HEK293 (cell line): Measurements from ENCODE around the gene MOK.
A peak's percentile ranks its signal among the peaks of the same experiment; 100 is the strongest.

Experiments used
- CTCF ChIA-PET: fragments of 350-600 bp; formaldehyde crosslinking; extraction: SDS; loops from one replicate; lab custom pipeline; 2021; ENCODE audit warnings: antibody characterized with exemption; lab: Yijun Ruan, JAX
- POLR2A ChIA-PET: fragments of 300-600 bp; formaldehyde crosslinking; extraction: SDS; loops from one replicate; lab custom pipeline; 2020; ENCODE audit warnings: antibody characterized with exemption, inconsistent platforms; lab: Yijun Ruan, JAX
- H3K27ac ChIP-seq: fragments of 200-500 bp; sonication (Bioruptor generic); 2 replicates; pipeline ENCODE4 v1.5.1; 2014; ENCODE audit warnings: low read depth, low read length, control low read depth, inconsistent platforms; ENCODE audit errors: extremely low read depth
- H3K36me3 ChIP-seq, 2 experiments: fragments of 200-500 bp in 1 of 2; sonication (Bioruptor generic) in 1 of 2; 1 replicate in 1 of 2; 2 replicates in 1 of 2; pipeline ENCODE4 v1.5.1; 2014 to 2017; ENCODE audit warnings: inconsistent platforms in 2 of 2, low read length in 2 of 2; ENCODE audit not compliant: control insufficient read depth in 2 of 2, insufficient read depth in 1 of 2
- H3K4me1 ChIP-seq: fragments of 200-500 bp; sonication (Bioruptor generic); 2 replicates; pipeline ENCODE4 v1.5.1; 2014; ENCODE audit warnings: mild to moderate bottlenecking, low read length, inconsistent platforms; ENCODE audit not compliant: control insufficient read depth, insufficient read depth
- H3K4me3 ChIP-seq: 2 replicates; pipeline ENCODE4 v1.5.1; 2011; ENCODE audit warnings: low read depth, mild to moderate bottlenecking, control low read depth, low read length, moderate library complexity
- H3K9me3 ChIP-seq: fragments of 200-500 bp; sonication (Bioruptor generic); 2 replicates; pipeline ENCODE4 v1.5.1; 2014; ENCODE audit warnings: low read depth, low read length, inconsistent platforms; ENCODE audit not compliant: control insufficient read depth, insufficient read depth
- BCL6B ChIP-seq: fragments of 450-650 bp; formaldehyde crosslinking; IDR thresholded peaks from 2 replicates; pipeline ENCODE4 v1.5.1; 2017; ENCODE audit warnings: missing biosample characterization, missing genetic modification characterization
- FEZF1 ChIP-seq: fragments of 450-650 bp; formaldehyde crosslinking; IDR thresholded peaks from 2 replicates; pipeline ENCODE4 v1.5.1; 2016; ENCODE audit warnings: missing biosample characterization, missing genetic modification characterization
- GLIS1 ChIP-seq: fragments of 450-650 bp; formaldehyde crosslinking; IDR thresholded peaks from 2 replicates; pipeline ENCODE4 v1.5.1; 2016; ENCODE audit warnings: missing biosample characterization, missing genetic modification characterization
- PRDM2 ChIP-seq: fragments of 450-650 bp; formaldehyde crosslinking; IDR thresholded peaks from 2 replicates; pipeline ENCODE4 v1.5.1; 2016; ENCODE audit warnings: missing biosample characterization, missing genetic modification characterization, borderline replicate concordance
- PRDM6 ChIP-seq: fragments of 450-650 bp; formaldehyde crosslinking; IDR thresholded peaks from 2 replicates; pipeline ENCODE4 v1.5.1; 2017; ENCODE audit warnings: missing biosample characterization, missing genetic modification characterization
- TRIM28 ChIP-seq: IDR thresholded peaks from 2 replicates; pipeline ENCODE4 v1.6.1; 2011; ENCODE audit warnings: low read length, control low read depth, borderline replicate concordance
- ZNF140 ChIP-seq: fragments of 450-650 bp; formaldehyde crosslinking; IDR thresholded peaks from 2 replicates; pipeline ENCODE4 v1.5.1; 2016; ENCODE audit warnings: missing biosample characterization, missing genetic modification characterization
- ZNF146 ChIP-seq: fragments of 450-650 bp; formaldehyde crosslinking; IDR thresholded peaks from 2 replicates; pipeline ENCODE4 v1.5.1; 2016; ENCODE audit warnings: missing biosample characterization, missing genetic modification characterization
- ZNF16 ChIP-seq: fragments of 450-650 bp; formaldehyde crosslinking; IDR thresholded peaks from 2 replicates; pipeline ENCODE4 v1.5.1; 2016; ENCODE audit warnings: low read depth, missing biosample characterization, missing genetic modification characterization
- ZNF48 ChIP-seq: fragments of 450-650 bp; formaldehyde crosslinking; IDR thresholded peaks from 2 replicates; pipeline ENCODE4 v1.5.1; 2016; ENCODE audit warnings: missing biosample characterization, missing genetic modification characterization
- ZNF580 ChIP-seq: fragments of 450-650 bp; formaldehyde crosslinking; IDR thresholded peaks from 2 replicates; pipeline ENCODE4 v1.5.1; 2016; ENCODE audit warnings: missing biosample characterization, missing genetic modification characterization
- ZNF623 ChIP-seq: fragments of 450-650 bp; formaldehyde crosslinking; IDR thresholded peaks from 2 replicates; pipeline ENCODE4 v1.5.1; 2016; ENCODE audit warnings: missing biosample characterization, missing genetic modification characterization
- ZNF701 ChIP-seq: fragments of 450-650 bp; formaldehyde crosslinking; IDR thresholded peaks from 2 replicates; pipeline ENCODE4 v1.5.1; 2016; ENCODE audit warnings: missing biosample characterization, missing genetic modification characterization
- ZNF843 ChIP-seq: fragments of 450-650 bp; formaldehyde crosslinking; IDR thresholded peaks from 2 replicates; pipeline ENCODE4 v1.5.1; 2016; ENCODE audit warnings: missing biosample characterization, missing genetic modification characterization

Gene MOK

GRCh38 chr14:102293781-102294180 lies 11.2 kb downstream of the MOK start:
- Histone ChIP-seq H3K27ac (no peak overlapping the region), H3K9me3 (no peaks in the 10 kb centered on the region)
- TF ChIP-seq ZNF623 (no peak), BCL6B (peak; percentile 39; the same call in 1 of the 2 replicates), ZNF16 (tag by site-specific recombination) (no peak), GLIS1 (tag by site-specific recombination) (peak; percentile 47), PRDM6 (tag by site-specific recombination) (0 out of 2 replicates have a peak, but pooled peaks have one; percentile 9)
- TF ChIP-seq, all 188 proteins: peak for 3
- no peaks in the 10 kb centered on the region for H3K36me3 ChIP-seq
- CTCF ChIA-PET, result no interaction called here
- POLR2A ChIA-PET, result no interaction called here
- H3K4me3 ChIP-seq, result no peak overlapping the region
- peaks cover 6% of the 10 kb centered on the region; the same call in 1 of the 2 replicates for H3K4me1 ChIP-seq

GRCh38 chr14:102292441-102292840 lies 12.5 kb downstream of the MOK start:
- no peaks in the 10 kb centered on the region for H3K36me3 ChIP-seq
- no peaks in the 10 kb centered on the region for H3K9me3 ChIP-seq
- CTCF ChIA-PET, result interaction anchor here (0.9 kb wide), 1 partner anchor 339 kb away, joined by 6 read pairs; no protein-coding TSS in a partner anchor
- H3K4me3 ChIP-seq, result no peak overlapping the region
- peaks cover 6% of the 10 kb centered on the region; the same call in 1 of the 2 replicates for H3K4me1 ChIP-seq
- TF ChIP-seq FEZF1 (tag by site-specific recombination) (no peak), ZNF843 (no peak), PRDM2 (no peak)
- no peak overlapping the region for H3K27ac ChIP-seq
- POLR2A ChIA-PET, result interaction anchor here (0.6 kb wide), 1 partner anchor 13 kb away, joined by 3 read pairs; no protein-coding TSS in a partner anchor

- POLR2A ChIA-PET, result no interaction called here
- Histone ChIP-seq H3K9me3 (no peaks in the 10 kb centered on the region), H3K36me3 (no peaks in the 10 kb centered on the region), H3K4me3 (no peak overlapping the region), H3K27ac (no peak overlapping the region), H3K4me1 (no peaks in the 10 kb centered on the region)
- CTCF ChIA-PET, result no interaction called here
- TF ChIP-seq TRIM28 (no peak), ZNF580 (peak; percentile 78; the same call in 1 of the 2 replicates), ZNF48 (no peak), ZNF701 (no peak), ZNF140 (tag by site-specific recombination) (peak; percentile 57; the same call in 1 of the 2 replicates), ZNF146 (tag by site-specific recombination) (peak; percentile 97)
These were observed 16.8 kb downstream of the MOK start for GRCh38 chr14:102288139-102288538.
